ENCODE results near the gene NHLRC4.

Gene NHLRC4

DNA sequence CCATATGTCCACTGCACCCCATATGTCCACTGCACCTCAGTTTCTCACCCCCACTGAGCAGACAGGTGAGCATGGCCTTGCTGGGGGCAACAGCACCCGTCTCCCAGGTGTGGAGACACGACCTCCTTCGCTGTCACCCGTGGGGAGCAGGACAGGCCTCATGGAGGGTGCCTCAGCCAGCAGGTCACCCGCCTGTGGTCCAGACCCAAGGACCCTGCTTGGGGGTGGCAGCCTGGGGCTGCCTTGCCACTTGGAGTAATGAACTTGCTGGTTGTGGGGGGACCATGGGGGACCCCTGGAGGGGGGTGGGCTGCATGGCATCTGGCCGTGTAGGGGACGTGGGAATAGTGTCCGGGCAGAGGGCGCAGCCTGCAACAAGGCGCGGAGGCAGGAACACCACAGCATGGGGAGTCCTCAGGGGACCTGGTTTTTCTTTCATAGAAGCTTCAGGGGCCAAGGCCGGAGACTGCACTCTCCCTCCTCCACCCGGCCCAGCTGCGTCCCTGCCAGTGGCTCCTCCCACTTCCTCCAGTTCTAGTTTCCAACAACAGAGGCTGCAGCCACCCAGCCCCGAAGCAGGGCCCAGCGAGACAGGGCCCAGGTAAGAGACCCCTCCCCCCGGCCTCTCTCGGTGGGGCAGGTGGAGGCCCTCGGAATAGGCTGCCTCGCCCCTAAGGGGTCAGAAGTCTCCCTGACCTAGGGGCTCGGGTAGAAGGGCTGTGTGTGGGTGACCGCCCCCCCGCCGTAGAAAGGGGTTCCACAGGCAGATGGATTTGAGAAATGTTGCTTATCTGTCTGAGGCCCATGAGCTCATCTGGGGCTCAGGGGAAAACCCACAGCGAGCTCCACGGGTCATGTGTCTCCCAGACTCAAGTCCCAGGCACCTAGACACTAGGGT lies at the start of gene NHLRC4:
TSS of gene NHLRC4 (plus strand) at position 531 of the 898 bp plus-strand sequence. CDS start 1,043 bp downstream, outside the sequence.
- in situ Hi-C loops (cut with HindIII; ENCODE audit: low sequenced_read_pairs), result no loop called here

DNA sequence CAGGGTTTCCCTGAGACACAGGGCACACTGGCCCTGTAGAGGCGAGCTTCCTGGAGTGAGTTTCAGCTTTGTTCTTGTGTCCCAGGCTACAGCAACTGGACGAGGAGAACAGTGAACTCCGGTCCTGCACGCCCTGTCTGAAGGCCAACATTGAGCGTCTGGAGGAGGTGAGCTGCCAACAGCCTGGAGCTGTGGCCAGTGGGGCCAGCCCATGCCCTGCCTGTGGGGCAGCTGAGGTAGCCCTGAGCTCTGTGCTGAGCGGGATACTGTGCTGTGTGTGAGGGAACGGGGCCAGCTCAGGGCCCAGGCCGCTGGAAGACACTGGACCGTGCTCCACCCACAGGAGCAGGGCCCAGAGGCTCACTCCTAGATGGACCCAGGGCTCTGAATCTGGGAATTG lies 47.9 kb upstream of the NHLRC4 start:
- in situ Hi-C loops (cut with HindIII; ENCODE audit: low sequenced_read_pairs), result no loop called here

- in situ Hi-C loops (cut with HindIII; ENCODE audit: low sequenced_read_pairs), result no loop called here
Measured at GRCh38 chr16:519425-519824, 47.4 kb upstream of the NHLRC4 start.

DNA sequence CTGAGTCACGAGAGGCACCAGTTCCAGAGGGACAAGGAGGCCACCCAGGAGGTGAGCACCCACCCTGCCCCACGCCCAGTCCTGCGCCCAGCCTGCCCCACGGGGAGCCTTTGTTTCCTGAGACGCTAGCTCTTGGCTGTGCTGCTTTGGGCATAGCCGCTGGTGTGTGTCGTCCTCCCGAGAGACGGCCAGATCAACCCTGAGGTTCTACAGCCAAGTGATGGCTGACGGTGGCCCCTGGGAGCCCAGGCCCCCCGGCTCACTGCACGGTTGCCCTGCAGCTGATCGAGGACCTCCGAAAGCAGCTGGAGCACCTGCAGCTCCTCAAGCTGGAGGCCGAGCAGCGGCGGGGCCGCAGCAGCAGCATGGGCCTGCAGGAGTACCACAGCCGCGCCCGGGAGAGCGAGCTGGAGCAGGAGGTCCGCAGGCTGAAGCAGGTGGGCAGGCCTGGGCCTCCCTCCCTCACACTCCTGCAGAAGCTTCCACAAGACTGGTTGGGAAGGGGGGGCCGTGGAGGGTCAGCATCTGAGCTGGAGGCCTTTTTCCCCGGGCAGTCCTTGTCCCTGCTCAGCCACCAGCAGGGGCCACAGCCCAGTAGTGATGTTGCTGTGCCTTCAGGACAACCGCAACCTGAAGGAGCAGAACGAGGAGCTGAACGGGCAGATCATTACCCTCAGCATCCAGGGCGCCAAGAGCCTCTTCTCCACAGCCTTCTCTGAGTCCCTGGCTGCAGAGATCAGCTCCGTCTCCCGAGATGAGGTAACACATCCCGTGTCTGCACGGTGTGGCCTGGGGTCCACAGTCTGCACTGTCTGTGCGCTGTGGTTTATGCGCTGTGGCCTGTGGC lies 46.7 kb upstream of the NHLRC4 start:
- in situ Hi-C loops (cut with HindIII; ENCODE audit: low sequenced_read_pairs), result no loop called here

DNA sequence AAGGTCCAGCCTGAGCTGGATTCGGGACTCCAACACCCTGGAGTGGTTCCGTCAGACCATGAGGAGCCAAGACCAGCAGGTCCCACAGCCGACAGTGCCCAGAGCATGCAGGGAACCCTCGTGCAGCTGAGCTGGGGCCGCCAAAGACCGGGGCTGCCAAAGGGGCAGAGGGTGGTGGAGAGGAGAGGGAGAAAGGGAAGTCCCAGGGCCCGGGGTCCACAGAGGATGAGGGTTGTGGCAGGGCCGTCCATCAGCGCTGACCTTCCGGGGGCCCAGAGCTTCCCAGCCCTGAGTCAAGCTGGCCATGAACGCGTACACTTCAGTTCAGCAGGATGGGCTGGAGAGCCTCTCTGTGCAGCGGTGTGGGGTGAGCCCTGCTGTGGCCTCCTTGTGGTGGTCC lies 46.0 kb upstream of the NHLRC4 start:
- in situ Hi-C loops (cut with HindIII; ENCODE audit: low sequenced_read_pairs), result no loop called here

DNA sequence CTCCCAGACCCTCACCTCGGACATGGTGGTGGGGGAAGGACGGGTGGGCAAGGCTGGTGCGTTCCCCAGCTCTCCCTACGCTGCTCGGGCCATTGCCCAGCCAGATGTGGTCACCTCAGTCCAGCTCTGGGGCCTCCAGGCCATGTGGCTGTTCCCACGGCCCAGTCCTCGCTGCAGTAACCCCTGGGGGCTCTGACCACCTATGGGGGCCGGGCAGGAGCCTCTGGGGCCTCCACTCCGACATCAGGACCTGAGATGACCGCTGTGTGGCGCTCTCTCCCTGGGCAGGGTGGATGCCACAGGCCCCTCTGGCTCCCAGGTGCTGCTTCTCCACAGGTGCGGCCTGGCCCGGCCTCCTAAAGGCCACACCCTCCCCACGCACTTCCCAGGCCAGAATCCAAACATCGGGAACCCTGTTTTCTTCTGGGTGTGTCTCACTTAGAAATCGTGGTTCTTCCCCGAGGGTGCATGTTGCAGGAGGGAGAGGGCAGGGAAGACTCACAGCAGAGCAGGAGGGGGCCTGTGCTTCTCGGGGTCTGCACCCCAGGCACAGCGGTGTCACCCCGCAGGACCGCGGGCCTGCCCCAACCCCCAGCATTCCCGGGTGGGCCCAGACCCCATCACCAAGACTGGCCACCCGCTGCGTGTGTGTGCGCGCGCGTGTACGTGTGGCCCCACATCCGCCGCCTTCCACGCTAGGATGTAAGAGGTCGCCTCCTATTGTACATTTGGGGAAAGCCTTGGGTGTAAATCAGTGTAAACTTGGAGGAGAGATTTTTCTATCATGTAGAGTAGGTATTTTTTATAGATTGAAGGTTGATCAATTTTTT lies 45.2 kb upstream of the NHLRC4 start:
- in situ Hi-C loops (cut with HindIII; ENCODE audit: low sequenced_read_pairs), result no loop called here

DNA sequence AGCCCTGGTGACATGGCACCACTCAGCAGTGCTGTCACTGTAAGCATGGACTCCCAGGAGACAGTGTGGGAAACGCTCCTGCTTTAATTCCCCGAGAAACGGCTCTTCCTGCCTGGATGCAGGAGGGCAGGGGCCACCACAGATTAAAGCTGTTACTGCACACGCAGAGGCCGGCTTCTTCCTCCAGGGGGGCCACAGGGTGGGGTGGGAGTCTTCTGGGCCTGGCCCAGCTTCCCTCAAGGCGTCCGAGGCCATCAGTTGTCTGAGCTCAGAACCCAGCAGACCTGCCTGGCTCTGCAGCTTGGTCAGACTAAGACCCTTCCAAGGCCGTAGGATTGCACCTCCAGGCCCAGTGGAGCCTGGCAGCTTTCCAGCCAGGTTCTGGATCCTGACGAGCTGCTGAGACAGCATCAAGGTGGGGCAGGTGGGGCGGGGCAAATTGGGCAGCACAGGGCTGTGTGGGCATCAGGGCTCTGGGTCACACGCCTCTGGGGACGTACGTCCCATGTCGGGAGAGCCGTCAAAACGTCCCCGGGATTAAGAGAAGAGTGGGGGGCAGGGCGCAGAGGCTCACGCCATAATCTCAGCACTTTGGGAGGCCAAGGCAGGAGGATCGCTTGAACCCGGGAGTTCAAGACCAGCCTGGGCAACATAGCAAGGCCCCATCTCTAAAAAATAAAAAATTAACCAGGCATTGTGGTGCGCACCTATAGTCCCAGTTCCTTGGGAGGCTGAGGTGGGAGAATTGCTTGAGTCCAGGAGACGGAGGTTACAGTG lies 44.3 kb upstream of the NHLRC4 start:
- in situ Hi-C loops (cut with HindIII; ENCODE audit: low sequenced_read_pairs), result no loop called here

GRCh38 chr16:523097-523741 lies 43.6 kb upstream of the NHLRC4 start:
- in situ Hi-C loops (cut with HindIII; ENCODE audit: low sequenced_read_pairs), result no loop called here

DNA sequence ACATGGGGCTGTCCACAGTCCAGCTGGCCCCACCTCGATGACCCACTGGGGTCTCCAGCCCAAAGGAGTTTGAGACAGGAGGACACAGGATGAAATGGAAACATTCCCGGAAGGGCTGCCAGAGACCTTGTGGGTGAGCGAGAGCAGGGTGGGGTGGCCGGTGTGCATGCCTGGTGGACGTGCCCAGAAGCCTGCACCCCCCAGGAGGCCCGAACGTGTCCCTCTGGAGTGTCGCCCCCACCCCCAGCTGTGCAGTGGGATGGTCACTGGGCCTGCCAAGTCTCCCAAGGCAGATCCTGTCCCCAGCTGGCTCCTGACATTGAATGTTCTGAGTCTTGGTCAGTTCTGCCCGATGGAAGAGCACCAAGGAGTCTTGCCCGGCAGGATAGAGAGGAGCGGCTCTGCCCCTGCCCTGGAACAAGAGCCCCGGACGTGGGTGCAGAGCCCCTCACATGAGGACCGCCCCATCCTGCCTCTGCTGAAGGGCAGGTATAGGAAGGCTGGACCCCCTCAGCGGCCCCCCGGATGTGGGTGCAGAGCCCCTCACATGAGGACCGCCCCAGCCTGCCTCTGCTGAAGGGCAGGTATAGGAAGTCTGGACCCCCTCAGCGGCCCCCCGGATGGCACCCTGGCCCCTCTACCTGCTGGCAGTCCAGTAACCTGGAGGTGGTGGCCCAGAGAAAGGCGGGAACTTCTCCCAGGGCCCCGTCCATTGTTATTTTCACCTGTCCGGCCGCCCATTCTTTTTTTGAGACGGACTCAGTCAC lies 42.3 kb upstream of the NHLRC4 start:
- in situ Hi-C loops (cut with HindIII; ENCODE audit: low sequenced_read_pairs), result loop anchor here (25.0 kb wide), 1 partner anchor 113 kb away; the partner anchor contains the start of genes MCRIP2, METTL26, WDR90 and WFIKKN1

- in situ Hi-C loops (cut with HindIII; ENCODE audit: low sequenced_read_pairs), result loop anchor here (25.0 kb wide), 1 partner anchor 112 kb away; the partner anchor contains the start of genes MCRIP2, METTL26, WDR90 and WFIKKN1
Measured at GRCh38 chr16:525123-525519, 41.7 kb upstream of the NHLRC4 start.

DNA sequence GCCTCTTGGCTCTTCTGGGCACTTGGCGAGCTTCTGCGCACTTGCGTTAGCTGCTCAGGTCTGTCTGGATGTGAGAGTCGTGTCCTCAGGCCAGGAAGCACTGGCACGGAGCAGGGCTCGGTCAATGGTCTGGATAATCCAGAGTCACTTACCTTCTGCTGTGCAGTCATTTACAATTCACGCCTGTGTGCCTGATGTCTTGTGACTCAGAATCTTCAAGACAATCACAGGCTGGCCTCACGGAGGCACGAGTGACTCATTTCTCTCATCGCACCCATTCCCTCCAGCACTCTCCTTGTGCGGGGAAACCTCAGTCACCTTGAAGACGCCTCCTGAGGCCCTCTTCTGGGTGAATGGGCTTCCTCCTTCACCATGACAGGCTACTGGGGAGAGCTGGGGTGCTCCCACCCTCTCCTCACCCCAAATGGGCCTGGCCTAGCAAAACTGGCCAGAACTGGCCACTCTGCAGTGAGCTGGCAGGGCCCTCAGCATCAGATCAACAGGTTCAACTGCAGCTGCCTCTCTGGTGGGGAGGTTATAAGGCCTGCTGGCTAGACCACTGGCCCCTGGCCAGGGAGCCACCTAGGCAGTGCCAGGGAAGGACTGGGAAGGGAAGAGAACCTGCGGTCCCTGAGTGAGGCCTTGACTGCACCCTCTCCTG lies 41.2 kb upstream of the NHLRC4 start:
- in situ Hi-C loops (cut with HindIII; ENCODE audit: low sequenced_read_pairs), result loop anchor here (25.0 kb wide), 1 partner anchor 112 kb away; the partner anchor contains the start of genes MCRIP2, METTL26, WDR90 and WFIKKN1

DNA sequence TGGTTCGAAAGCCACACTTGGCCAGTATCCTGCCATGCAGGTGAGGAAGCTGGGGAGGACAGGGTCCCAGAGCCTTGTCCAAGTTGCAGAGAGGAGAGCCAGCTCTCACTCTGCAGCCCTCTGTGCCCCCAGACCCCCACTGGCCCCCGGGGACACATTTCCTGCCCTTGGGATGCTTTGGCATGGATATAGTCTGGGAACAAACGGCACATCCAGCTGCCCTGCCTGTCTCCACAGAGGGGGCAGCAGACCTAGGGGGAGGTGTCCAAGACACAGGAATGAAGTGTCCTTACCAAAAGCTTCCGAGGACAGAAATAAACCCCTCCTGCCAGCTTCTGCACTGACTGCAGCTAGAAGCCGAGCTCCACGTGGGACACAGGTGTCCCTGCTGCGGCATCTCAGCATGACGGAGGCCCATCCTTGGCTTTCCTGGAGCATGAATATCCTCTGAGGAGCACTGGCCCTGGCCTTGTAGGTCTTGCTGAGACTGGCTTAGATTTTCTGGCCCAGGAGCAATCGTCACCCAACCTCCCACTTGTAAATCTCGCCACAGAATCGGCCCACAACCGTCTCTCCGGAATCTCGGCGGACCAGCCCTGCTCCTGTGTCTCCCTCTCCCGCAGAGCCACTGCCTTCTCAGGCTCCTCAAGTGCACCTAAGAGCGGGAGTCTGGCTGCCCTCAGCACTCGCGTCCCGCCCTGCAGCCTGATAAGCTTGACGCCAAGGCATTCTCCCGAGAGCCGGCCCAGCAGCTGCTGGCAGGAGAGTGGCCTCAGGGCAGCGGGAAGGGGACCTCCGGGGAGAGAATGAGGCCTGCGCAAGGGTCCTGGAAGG lies 40.4 kb upstream of the NHLRC4 start:
- in situ Hi-C loops (cut with HindIII; ENCODE audit: low sequenced_read_pairs), result loop anchor here (25.0 kb wide), 1 partner anchor 111 kb away; the partner anchor contains the start of genes MCRIP2, METTL26, WDR90 and WFIKKN1

DNA sequence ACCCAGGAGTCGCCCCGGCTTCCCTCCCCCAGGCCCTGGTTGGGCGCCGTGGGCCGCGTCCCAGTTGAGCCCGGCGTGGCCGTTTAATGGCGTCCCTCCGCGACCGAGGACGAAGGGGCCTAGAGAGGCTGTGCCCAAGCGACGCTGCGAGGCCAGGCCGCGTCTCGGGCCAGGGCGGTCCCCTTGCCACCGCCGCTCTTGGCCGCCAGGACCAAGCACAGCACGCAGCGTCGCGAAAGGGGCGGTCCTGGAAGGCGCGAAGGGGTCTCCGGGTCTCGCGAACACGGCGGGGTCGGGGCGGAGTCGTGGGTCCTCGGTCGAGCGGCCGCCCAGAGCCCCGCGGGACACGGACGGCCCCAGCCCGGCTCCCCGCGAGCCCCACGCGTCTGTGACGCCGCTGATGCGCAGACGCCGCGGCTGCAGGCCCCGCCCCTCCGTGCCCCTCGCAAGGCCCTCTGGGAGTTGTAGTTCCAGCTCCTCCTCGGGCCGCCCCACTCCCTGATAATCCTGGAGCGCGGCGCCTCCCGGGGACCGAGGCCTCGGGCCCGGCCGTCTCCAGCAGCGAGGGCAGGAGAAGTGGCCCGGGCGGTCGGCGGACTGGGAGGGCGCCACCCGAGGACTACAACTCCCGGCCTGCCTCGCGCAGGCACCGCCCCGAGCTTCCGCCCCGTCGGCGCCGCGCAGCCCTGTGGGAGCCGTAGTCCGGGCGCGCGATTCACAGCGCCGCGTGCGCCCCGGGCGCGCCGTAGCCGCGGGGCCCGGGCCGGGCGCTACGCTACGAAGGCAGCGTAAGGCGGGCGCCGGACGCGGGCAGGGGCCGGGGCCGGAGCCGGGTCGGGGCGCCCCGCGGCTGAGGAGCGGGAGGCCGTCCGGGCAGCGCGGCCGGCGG lies 39.5 kb upstream of the NHLRC4 start, which contains the start of gene CAPN15:
TSS of gene CAPN15 (plus strand) at position 698 of the 889 bp plus-strand sequence. CDS start 19,127 bp downstream, outside the sequence.
- in situ Hi-C loops (cut with HindIII; ENCODE audit: low sequenced_read_pairs), result loop anchor here (25.0 kb wide), 1 partner anchor 110 kb away; the partner anchor contains the start of genes MCRIP2, METTL26, WDR90 and WFIKKN1

DNA sequence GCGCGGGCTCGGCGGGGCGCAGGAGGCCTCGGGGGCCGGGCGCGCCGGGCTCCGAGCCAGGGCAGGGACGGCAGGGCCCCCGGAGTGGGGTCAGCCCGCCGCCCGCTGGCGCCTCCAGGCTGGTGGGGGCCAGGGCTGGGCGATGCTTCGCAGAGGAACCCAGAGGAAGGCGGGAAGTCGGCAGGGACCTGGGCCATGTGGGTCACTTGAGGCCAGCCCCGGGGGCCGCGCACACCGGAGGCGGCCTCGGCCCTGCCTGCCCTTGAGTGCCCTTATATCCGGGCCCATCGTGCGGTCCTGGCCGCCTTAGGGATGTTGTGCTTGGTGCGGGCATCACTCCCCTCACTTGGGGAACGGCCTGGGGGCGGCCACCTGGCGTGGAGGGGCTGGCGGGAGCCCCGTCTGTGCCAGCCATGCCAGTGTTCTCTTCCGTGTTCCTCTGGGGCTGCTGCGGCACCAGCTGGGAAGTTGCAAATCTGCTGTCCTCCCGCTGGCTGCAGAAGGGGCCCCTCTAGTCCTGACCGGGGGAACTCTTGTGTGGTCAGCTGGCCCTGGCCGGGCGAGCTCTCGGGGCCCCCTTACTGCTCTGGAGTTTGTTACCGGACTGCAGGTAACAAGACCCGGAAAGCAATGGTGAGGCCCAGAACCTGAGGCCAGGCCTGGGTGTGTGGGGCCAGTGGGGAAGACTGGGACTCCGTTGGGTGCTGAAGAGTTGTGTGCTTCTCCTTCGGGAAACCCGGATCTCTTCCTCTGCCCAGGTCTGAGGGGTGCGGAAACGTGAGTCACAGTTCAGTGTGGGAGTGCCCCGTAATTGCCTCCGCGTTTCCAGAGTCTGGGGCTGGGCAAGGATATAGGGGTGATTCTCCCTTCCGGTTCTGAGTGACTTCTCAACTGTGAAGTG lies 38.4 kb upstream of the NHLRC4 start:
- in situ Hi-C loops (cut with HindIII; ENCODE audit: low sequenced_read_pairs), result loop anchor here (25.0 kb wide), 1 partner anchor 109 kb away; the partner anchor contains the start of genes MCRIP2, METTL26, WDR90 and WFIKKN1
